ENCODE results near the gene ZNF618. TPM values are rescaled to one million over a fixed set of nuclear protein-coding genes. Genes with fewer than 3 reads are reported as not detected.

ZNF618 gene
- total RNA-seq, 1 donor from 2014 or later: 1.9 TPM

DNA sequence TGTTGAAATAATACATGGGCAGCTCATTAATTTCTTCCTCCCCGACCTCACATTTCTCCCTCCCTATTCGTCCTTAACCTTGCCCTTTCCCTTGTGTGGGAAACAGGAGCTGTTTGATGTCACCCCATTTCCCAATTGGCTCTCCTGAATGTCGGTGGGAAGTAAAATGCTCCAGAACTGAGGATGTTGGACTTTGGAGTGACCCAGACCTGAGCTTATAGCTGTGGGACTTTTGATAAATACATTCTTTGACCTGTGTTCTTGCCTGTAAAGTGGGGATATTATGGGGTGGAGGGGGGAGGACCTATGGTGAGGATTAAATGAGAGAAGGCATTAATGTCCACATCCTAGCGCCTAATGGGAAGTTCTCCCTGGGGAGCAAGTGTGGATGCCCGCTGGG is 91.3 kb downstream of the ZNF618 start:
- peaks cover 10% of the 10 kb centered on the region for H3K9me3 ChIP-seq (replicated peaks)
- H3K4me1 ChIP-seq: no peaks in the 10 kb centered on the region
- DNase-seq: no peak
- intact Hi-C loops (cut with micrococcal nuclease): no loop called here
- no peaks in the 10 kb centered on the region for H3K36me3 ChIP-seq
- no peak overlapping the region for H3K4me3 ChIP-seq
- H3K27ac ChIP-seq (replicated peaks): no peak overlapping the region
- no peaks in the 10 kb centered on the region for H3K27me3 ChIP-seq (ENCODE audit: low read depth)
- TF ChIP-seq, protein P1, sequence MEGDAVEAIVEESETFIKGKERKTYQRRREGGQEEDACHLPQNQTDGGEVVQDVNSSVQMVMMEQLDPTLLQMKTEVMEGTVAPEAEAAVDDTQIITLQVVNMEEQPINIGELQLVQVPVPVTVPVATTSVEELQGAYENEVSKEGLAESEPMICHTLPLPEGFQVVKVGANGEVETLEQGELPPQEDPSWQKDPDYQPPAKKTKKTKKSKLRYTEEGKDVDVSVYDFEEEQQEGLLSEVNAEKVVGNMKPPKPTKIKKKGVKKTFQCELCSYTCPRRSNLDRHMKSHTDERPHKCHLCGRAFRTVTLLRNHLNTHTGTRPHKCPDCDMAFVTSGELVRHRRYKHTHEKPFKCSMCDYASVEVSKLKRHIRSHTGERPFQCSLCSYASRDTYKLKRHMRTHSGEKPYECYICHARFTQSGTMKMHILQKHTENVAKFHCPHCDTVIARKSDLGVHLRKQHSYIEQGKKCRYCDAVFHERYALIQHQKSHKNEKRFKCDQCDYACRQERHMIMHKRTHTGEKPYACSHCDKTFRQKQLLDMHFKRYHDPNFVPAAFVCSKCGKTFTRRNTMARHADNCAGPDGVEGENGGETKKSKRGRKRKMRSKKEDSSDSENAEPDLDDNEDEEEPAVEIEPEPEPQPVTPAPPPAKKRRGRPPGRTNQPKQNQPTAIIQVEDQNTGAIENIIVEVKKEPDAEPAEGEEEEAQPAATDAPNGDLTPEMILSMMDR (IDR thresholded peaks at IDR 0.05; ENCODE audit: borderline replicate concordance): no peak

DNA sequence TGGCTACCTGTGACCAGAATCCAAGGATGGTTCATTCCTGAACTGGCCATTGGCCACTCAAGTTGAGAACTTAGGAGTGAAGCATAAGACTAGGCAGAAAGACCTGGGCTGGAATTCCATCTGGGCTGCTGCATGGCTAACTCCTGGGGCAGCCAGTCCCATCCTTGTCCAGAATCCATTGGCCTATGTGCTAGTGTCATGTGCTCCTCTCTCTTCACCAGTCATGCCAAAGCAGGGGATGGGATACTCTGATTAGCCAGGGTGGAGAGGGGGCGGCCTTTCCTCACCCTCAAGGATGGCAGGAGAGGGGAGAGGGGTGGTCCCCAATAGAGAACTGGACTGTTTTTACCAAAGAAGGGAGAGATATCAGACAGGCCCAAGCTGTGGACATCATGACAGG is 93.2 kb downstream of the ZNF618 start:
- H3K4me1 ChIP-seq: peaks cover 10% of the 10 kb centered on the region
- intact Hi-C loops (cut with micrococcal nuclease): no loop called here
- no peaks in the 10 kb centered on the region for H3K27me3 ChIP-seq (ENCODE audit: low read depth)
- H3K9me3 ChIP-seq (replicated peaks): peaks cover 10% of the 10 kb centered on the region
- no peak overlapping the region for H3K27ac ChIP-seq (replicated peaks)
- H3K4me3 ChIP-seq: no peak overlapping the region
- no peak for DNase-seq
- H3K36me3 ChIP-seq: no peaks in the 10 kb centered on the region
- TF ChIP-seq, protein P1 (IDR thresholded peaks at IDR 0.05; ENCODE audit: borderline replicate concordance): no peak

DNA sequence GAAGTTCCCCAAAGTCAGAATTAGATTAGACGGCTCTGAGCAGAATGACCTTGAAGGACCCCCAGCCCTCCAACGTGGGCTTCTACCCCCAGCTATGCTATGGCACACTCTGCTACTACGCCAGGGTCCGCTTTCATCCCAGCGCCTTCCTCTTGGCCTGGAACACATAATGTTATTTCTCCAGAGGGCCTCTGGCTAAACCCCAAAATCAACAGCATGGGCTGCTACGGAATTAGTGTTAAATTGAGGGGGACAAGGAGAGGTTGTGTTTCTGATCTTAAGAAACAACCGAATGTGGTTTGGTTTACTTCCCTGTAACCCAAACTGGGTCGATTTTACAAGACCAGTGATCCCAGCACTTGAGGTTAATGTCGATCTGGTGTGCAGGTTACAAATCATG is 97.1 kb downstream of the ZNF618 start:
- Histone ChIP-seq H3K27ac (replicated peaks) (no peak overlapping the region), H3K4me3 (no peak overlapping the region), H3K9me3 (replicated peaks) (peaks cover 10% of the 10 kb centered on the region), H3K36me3 (no peaks in the 10 kb centered on the region), H3K27me3 (ENCODE audit: low read depth) (peaks cover 5% of the 10 kb centered on the region), H3K4me1 (peaks cover 10% of the 10 kb centered on the region)
- intact Hi-C loops (cut with micrococcal nuclease): no loop called here
- no peak for DNase-seq
- TF ChIP-seq, protein P1 (IDR thresholded peaks at IDR 0.05; ENCODE audit: borderline replicate concordance): no peak

DNA sequence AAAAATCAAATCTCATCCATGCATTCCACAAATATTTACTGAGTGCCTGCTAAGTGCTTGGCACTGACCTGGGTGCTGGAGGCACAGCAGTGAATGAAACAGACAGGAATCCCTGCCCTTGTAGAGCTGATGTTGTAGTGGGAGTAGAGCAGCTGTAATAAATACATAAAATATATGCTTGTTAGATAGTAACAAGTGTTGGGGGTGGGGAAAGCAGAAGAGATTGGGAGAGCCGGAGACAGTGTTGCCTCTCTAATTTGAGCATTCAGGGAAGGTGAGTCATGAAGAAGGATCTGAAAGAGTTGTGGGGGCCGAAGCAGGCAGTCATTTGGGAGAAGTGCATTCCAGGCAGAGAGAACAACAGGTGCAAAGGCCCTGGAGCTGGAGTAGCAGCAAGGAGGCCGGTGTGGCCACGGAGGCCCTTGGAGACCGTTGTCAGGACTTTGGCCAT is 97.9 kb downstream of the ZNF618 start:
- intact Hi-C loops (cut with micrococcal nuclease): no loop called here
- Histone ChIP-seq H3K4me1 (peaks cover 10% of the 10 kb centered on the region), H3K9me3 (replicated peaks) (peaks cover 6% of the 10 kb centered on the region), H3K27me3 (ENCODE audit: low read depth) (peaks cover 5% of the 10 kb centered on the region), H3K36me3 (no peaks in the 10 kb centered on the region), H3K4me3 (no peak overlapping the region), H3K27ac (replicated peaks) (no peak overlapping the region)
- TF ChIP-seq, protein P1 (IDR thresholded peaks at IDR 0.05; ENCODE audit: borderline replicate concordance): no peak
- DNase-seq: no peak

DNA sequence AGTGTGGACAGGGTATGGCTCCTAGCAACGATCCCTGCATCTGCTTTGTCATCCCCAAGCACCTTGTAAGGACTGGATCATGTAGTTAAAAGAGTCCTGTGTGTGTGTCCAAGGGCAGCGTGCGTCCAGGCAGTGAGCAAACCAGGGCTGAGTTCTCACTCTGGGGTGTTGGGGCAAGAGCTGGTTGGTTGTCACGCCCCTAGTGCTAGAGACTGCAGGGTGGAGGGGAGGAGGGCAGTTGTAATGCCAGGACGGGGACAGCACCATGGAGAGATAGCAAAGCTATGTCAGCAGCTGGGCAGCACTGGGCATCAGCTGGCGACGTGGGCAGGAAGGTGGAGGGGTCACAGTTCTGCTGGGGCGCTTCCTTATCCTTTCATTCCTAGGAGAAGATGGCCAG is 100.8 kb downstream of the ZNF618 start:
- peaks cover 10% of the 10 kb centered on the region for H3K4me1 ChIP-seq
- H3K36me3 ChIP-seq: no peaks in the 10 kb centered on the region
- intact Hi-C loops (cut with micrococcal nuclease): no loop called here
- no peak for DNase-seq
- H3K27me3 ChIP-seq (ENCODE audit: low read depth): peaks cover 5% of the 10 kb centered on the region
- H3K9me3 ChIP-seq (replicated peaks): no peaks in the 10 kb centered on the region
- no peak overlapping the region for H3K4me3 ChIP-seq
- TF ChIP-seq, protein P1 (IDR thresholded peaks at IDR 0.05; ENCODE audit: borderline replicate concordance): no peak
- H3K27ac ChIP-seq (replicated peaks): no peak overlapping the region
